Nephron progenitor cell (in vitro differentiated cells): ENCODE measurements around the gene LDLRAD4.

Experiments
- DNase-seq: peaks from one replicate; pipeline ENCODE4 v3.0.0; 2021
- H3K27ac Mint-ChIP-seq: 2 replicates; pipeline ENCODE4 v1.8.0; 2021; ENCODE audit warnings: mild to moderate bottlenecking, moderate library complexity, mixed read lengths
- H3K27me3 Mint-ChIP-seq: 2 replicates; pipeline ENCODE4 v1.8.0; 2021; ENCODE audit warnings: mild to moderate bottlenecking, low read depth, mixed read lengths; ENCODE audit not compliant: poor library complexity
- H3K36me3 Mint-ChIP-seq: 2 replicates; pipeline ENCODE4 v1.8.0; 2021; ENCODE audit warnings: low read depth, mixed read lengths
- H3K4me1 Mint-ChIP-seq: 2 replicates; pipeline ENCODE4 v1.8.0; 2021; ENCODE audit warnings: mixed read lengths
- H3K4me3 Mint-ChIP-seq: 2 replicates; pipeline ENCODE4 v1.8.0; 2021; ENCODE audit warnings: mild to moderate bottlenecking, moderate library complexity, mixed read lengths
- H3K9me3 Mint-ChIP-seq: 2 replicates; pipeline ENCODE4 v1.8.0; 2021; ENCODE audit warnings: mild to moderate bottlenecking, moderate library complexity, mixed read lengths
- CTCF ChIP-seq: fragments of 200-600 bp; sonication (generic); IDR thresholded peaks from 2 replicates; pipeline ENCODE4 v1.5.0; 2021; ENCODE audit warnings: antibody characterized with exemption

The LDLRAD4 gene

GRCh38 chr18:13548966-13549879 lies 330.7 kb downstream of the LDLRAD4 start:
- H3K9me3 Mint-ChIP-seq: no peaks in the 10 kb centered on the region
- H3K36me3 Mint-ChIP-seq: no peaks in the 10 kb centered on the region
- peaks cover 57% of the 10 kb centered on the region for H3K4me1 Mint-ChIP-seq
- no peak for DNase-seq
- no peak for TF ChIP-seq CTCF
- peaks cover 19% of the 10 kb centered on the region for H3K27me3 Mint-ChIP-seq
- H3K4me3 Mint-ChIP-seq: no peak overlapping the region
- no peak overlapping the region for H3K27ac Mint-ChIP-seq

DNA sequence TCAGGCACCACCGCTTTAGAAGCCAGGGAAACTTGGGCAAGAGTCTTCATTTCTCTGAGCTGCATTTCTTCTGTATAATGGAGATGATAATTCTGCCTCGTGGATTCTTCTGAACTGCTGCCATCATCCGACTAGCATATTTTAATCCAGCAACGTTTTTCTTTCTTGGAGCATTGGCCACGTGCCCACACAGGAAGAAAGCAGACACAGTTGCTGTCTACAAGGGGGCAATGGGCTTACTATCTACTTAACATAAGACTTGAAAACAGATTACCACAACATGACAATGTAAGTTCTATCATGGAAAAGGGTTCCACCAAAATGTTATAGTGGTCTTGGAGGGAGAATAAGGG lies 331.3 kb downstream of the LDLRAD4 start:
- Mint-ChIP-seq H3K27me3 (peaks cover 22% of the 10 kb centered on the region), H3K27ac (no peak overlapping the region), H3K9me3 (no peaks in the 10 kb centered on the region), H3K36me3 (no peaks in the 10 kb centered on the region), H3K4me3 (no peak overlapping the region), H3K4me1 (peaks cover 56% of the 10 kb centered on the region)
- no peak for TF ChIP-seq CTCF
- DNase-seq: no peak

DNA sequence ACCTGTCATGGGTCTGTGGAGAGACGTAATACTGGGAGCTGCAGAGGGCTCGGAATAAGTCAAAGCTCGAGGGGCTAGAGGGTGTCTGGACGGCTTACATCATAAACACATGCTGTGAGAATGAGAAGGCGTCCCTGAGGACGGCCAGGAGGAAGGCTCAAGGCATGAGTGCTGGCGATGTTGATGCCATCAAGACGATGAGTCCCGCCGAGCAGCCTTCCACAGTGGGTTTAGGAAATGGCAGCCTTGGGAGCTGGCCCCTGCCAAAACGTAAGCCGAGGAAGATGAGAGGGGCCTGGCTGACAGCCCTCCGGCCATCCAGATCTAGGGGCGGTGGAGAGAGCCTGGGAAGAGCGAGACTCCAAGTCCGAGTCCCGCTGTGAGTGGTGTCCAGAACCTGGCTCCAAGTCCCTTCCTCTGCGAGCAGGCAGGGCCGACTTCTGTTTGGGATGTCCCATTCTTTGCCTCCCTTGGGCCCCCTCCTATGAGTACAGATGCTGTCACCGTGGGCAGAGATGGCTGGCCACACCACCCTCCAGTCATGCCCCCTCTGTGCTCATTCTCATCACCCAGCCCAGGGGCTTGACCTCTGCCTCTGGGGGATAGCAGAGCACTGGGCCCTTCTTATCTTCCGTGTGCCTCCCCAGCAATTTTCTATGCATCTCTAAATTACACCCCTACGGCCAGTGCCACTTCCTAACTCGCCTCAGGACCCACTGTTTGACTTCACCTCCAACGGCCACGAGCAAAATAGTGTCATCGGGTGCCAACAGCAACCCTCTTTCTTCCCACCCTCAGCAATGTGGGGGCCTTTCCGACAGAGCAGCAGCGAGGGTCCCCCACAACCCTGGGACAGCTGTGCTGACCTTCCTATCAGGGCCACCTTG lies 332.1 kb downstream of the LDLRAD4 start:
- no peak for DNase-seq
- Mint-ChIP-seq H3K27ac (peak overlapping the region; percentile 81), H3K4me1 (peaks cover 49% of the 10 kb centered on the region), H3K27me3 (peaks cover 21% of the 10 kb centered on the region), H3K9me3 (no peaks in the 10 kb centered on the region), H3K36me3 (no peaks in the 10 kb centered on the region), H3K4me3 (no peak overlapping the region)
- no peak for TF ChIP-seq CTCF

DNA sequence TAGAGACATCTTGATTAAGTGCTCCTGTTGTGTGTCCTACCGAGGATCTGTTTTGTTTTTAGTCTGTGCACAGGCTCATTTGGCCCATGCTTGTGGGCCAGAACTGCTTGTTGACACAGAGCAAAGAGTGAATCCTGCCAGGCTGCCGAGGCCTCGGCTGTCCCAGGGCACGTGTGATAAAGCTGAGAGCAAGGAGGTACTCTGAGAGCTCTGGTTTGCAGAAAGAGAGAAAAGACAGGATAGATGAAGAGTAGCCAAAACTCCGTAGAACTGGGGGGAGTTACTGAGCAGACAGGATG lies 332.7 kb downstream of the LDLRAD4 start:
- TF ChIP-seq CTCF: no peak
- H3K4me1 Mint-ChIP-seq: peaks cover 49% of the 10 kb centered on the region
- H3K27ac Mint-ChIP-seq: peak overlapping the region; percentile 81
- H3K4me3 Mint-ChIP-seq: no peak overlapping the region
- no peaks in the 10 kb centered on the region for H3K9me3 Mint-ChIP-seq
- no peaks in the 10 kb centered on the region for H3K36me3 Mint-ChIP-seq
- H3K27me3 Mint-ChIP-seq: peaks cover 22% of the 10 kb centered on the region
- DNase-seq: no peak

DNA sequence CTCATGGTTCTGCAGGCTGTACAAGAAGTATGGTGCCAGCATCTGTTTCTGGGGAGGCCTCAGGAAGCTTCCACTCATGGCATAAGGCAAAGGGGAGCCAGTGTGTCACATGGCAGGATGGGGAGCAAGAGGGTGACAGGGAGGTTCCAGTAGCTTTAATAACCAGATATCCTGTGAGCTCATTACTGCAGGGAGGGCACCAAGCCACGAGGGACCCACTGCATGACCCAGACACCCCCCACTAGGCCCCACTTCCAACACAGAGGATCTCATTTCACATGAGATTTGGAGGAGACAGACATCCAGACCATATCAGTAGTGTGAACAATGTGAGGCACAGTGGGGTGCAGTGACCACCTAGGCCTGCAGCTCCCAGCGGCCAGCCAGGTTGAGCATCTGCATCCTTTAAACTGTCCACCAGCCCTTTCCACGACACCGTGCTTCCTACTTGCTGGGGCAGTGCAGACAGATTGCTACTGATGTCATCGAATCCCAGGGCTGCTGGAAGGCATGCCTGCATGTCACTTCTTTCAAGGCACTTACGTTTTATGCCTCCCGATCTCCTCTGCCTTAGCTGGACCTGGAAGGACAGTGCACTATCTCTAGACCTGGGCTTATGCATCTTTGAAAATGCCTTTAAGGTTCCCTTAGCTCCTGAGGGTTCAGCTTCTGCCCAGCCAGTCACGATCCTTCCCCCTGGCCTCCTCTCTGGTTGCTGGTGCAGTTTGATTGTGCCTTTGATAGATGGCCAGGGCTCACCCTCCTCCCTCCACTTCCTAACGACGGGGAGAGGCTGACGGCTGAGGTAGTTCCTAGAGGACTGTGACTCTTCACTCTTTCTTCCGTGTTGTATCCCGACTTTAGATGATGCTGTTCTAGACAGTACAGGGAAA lies 333.5 kb downstream of the LDLRAD4 start:
- peaks cover 21% of the 10 kb centered on the region for H3K27me3 Mint-ChIP-seq
- peak; percentile 29 for DNase-seq
- no peaks in the 10 kb centered on the region for H3K9me3 Mint-ChIP-seq
- H3K27ac Mint-ChIP-seq: peak overlapping the region; percentile 3
- TF ChIP-seq CTCF: no peak
- peak overlapping the region; percentile 20 for H3K4me3 Mint-ChIP-seq
- peaks cover 51% of the 10 kb centered on the region for H3K4me1 Mint-ChIP-seq
- no peaks in the 10 kb centered on the region for H3K36me3 Mint-ChIP-seq
